Loucy (cell line): ENCODE measurements around the gene RNU6-9.

ENCODE experiments used
- CTCF ChIP-seq: fragments of 200-600 bp; sonication (generic); conservative IDR thresholded peaks from 2 replicates; pipeline ENCODE4 v1.5.1; 2014; ENCODE audit warnings: mild to moderate bottlenecking, antibody characterized with exemption, low read length
- EZH2phosphoT487 ChIP-seq: fragments of 200-600 bp; IDR thresholded peaks from 2 replicates; pipeline ENCODE4 v1.6.1; 2018; ENCODE audit warnings: antibody characterized with exemption, mild to moderate bottlenecking, moderate library complexity, borderline replicate concordance

GRCh38 chr19:907183-907853 lies 14.0 kb downstream of the RNU6-9 start:
- no peak for TF ChIP-seq CTCF
- TF ChIP-seq EZH2phosphoT487, result no peak
